Stimulated activated CD8-positive, alpha-beta memory T cell treated with anti-CD3 and anti-CD28 coated beads, Interleukin-7, amount 100 ng/mL, for 24 hours (primary cell): ENCODE data around the gene MED17.

Experiments used
- DNase-seq: peaks from one replicate; pipeline ENCODE4 v3.0.0-alpha.2; 2020; ENCODE audit warnings: low read depth

Gene MED17

GRCh38 chr11:93817426-93818348 lies 33.6 kb downstream of the MED17 start:
- no peak for DNase-seq

- DNase-seq: no peak
These were observed 36.0 kb downstream of the MED17 start for GRCh38 chr11:93819966-93820695.

GRCh38 chr11:93820847-93821246 lies 36.8 kb downstream of the MED17 start:
- DNase-seq: no peak

GRCh38 chr11:93821617-93822016 lies 37.5 kb downstream of the MED17 start:
- no peak for DNase-seq

- no peak for DNase-seq
These were observed 38.3 kb downstream of the MED17 start for GRCh38 chr11:93822359-93822758.

- DNase-seq: no peak
These were observed 39.1 kb downstream of the MED17 start for GRCh38 chr11:93823210-93823609.

- no peak for DNase-seq
These were observed 43.3 kb downstream of the MED17 start for GRCh38 chr11:93827363-93827762.

GRCh38 chr11:93829598-93829997 lies 45.5 kb downstream of the MED17 start:
- DNase-seq: no peak

GRCh38 chr11:93831343-93832127 lies 47.5 kb downstream of the MED17 start:
- DNase-seq: no peak

GRCh38 chr11:93832780-93833179 lies 48.7 kb downstream of the MED17 start:
- DNase-seq: no peak

- no peak for DNase-seq
These were observed 54.9 kb downstream of the MED17 start for GRCh38 chr11:93838967-93839366.

GRCh38 chr11:93840180-93840579 lies 56.1 kb downstream of the MED17 start:
- no peak for DNase-seq

- no peak for DNase-seq
These were observed 56.9 kb downstream of the MED17 start for GRCh38 chr11:93840981-93841380.

GRCh38 chr11:93841446-93841845 lies 57.4 kb downstream of the MED17 start:
- no peak for DNase-seq

GRCh38 chr11:93842034-93842433 lies 58.0 kb downstream of the MED17 start:
- no peak for DNase-seq

GRCh38 chr11:93842461-93842860 lies 58.4 kb downstream of the MED17 start:
- no peak for DNase-seq

- DNase-seq: no peak
These were observed 59.8 kb downstream of the MED17 start for GRCh38 chr11:93843906-93844305.

GRCh38 chr11:93844568-93844967 lies 60.5 kb downstream of the MED17 start:
- DNase-seq: no peak

GRCh38 chr11:93845181-93846092 lies 61.4 kb downstream of the MED17 start:
- no peak for DNase-seq

- DNase-seq: no peak
These were observed 62.3 kb downstream of the MED17 start for GRCh38 chr11:93846411-93846810.

GRCh38 chr11:93849201-93849600 lies 65.1 kb downstream of the MED17 start:
- no peak for DNase-seq
